ENCODE data around the gene TBRG1.
"Not testable (repeated sequence)": the region's sequence is repeated elsewhere in the genome, so short reads cannot be mapped to it uniquely, and the experiment has no call there.

TBRG1 gene, protein sequence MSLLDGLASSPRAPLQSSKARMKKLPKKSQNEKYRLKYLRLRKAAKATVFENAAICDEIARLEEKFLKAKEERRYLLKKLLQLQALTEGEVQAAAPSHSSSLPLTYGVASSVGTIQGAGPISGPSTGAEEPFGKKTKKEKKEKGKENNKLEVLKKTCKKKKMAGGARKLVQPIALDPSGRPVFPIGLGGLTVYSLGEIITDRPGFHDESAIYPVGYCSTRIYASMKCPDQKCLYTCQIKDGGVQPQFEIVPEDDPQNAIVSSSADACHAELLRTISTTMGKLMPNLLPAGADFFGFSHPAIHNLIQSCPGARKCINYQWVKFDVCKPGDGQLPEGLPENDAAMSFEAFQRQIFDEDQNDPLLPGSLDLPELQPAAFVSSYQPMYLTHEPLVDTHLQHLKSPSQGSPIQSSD

DNA sequence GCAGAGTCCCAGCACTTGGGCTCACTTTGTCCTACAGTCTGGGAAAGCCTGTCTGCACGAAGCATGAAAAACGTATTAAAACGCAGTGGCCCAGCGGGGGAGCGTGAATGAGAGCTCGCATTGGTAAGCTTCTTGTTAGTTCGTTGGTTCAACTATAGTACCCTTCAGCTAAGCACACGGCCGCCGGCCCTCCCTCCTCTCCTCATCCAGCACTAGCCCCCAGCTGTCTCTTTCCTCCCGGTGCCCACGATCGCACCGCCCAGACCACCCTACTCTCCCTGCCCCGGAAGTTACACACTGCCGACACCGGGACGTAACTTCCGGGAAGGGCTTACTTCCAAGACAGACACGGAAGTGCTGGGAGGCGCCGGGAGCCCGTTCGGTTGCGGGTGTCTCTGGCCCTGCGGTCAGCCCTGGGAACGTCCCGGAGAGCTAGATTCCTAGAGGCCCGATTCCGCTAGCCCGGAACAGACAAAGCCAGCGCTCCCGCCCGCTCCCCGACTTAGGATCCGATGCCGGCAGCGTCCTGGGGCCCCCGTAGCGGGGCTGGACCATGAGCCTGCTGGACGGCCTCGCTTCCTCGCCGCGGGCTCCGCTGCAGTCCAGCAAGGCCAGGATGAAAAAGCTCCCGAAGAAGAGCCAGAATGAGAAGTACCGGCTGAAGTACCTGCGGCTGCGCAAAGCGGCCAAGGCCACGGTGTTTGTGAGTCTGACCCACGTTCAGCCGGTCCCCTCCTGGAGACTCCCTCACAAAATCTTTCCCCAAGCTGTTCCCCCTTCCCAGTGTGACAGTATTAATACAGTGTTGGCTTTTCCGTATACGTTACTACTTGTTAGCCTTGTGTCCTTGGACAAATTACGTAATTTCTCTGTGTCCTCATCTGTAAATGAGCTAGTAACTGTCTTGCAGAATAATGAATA, at the start of gene TBRG1:
TBRG1 (plus strand) TSS at position 334 of the 921 bp plus-strand sequence; CDS start at position 554, 220 bp downstream.
- peak; percentile 74 for DNase-seq

DNA sequence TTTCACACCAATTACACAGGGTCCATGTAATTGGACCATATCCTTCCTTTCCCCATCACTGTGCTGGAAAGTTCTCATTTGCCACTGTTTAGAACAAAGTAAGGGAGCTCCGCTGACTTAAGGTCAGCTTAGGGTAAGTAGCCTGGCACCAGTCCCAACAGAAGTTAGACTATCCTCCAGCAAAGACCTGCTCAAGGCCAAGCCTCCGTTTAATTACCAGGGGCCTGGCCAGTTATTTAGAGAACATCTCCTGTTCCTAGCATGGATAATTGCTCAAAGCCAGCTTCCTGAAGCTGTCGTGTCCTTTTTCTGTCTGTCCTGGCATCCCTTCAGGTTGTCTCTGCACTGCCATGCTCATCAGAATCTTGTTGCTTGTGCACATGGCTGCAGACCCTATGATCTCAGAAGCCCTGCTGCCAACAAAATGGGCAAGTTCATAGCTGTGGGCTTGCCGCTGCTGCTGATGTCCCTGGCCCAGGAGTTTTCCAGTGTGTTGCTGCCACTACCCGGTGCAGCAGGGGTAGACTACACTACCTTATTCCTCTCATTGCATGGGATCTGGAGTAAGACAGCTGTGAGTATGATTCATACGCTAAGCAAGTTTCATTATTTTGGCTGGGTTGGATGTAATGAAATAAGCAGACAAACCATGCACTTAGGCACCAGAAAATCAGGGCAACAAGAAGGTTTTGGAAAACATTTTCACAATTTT, 44.8 kb upstream of the TBRG1 start:
- no peak for DNase-seq

DNA sequence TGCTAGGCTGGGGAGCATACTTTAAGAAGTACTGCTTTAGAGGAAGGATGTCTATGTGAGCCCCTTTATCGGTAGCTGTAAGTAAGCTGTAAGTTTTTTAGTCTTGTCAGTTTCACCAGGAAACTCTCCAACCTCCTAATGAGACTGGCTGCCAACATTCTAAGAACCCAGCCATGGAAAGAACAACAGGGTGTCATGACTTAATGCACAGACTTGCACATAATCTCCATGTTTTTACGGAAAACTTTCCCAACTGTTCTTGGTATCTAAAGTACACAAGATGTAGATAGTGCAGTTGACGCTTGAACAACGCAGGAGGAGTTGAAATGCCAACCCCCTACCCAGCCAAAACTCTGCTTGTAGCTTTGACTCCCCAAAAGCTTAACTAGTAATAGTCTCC, 43.9 kb upstream of the TBRG1 start:
- DNase-seq = no peak

DNA sequence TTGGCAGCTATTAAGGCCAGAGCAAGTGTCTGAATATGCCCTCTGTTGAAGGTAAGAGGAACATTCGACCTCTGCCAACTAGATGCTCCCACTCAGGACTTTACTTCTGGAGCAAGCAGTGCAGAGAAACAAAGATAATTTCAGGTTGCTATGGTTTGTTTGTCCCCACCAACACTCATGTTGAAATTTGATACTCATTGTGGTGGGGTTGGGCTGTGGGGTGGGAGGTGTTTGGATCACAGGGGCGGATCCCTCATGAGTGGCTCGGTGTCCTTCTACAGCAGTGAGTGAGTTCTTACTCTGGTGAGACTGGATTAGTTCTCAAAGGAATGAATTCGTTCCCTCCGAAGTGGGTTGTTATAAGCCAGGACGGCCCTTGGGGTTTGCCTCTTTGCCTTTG, 40.8 kb upstream of the TBRG1 start:
- no peak for DNase-seq

DNA sequence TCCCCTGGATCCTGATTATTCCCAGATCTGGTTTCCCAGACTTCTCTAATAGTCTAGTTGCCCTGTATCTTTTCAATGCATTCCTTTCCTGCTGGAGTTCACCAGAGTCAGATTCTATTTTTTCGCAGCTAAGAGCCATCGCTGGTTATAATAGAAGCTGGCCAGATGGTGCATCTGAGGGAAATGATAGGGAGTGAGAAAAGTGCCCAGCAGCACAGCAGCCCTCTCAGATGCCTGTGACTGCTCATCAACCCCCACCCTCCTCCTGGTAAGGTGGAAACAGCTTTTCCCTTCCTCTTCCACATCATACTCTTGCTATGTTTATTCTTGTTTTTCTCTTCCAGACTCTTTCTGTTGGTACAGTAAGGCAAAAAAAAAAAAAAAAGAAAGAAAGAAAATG, 40.1 kb upstream of the TBRG1 start:
- DNase-seq = no peak

DNA sequence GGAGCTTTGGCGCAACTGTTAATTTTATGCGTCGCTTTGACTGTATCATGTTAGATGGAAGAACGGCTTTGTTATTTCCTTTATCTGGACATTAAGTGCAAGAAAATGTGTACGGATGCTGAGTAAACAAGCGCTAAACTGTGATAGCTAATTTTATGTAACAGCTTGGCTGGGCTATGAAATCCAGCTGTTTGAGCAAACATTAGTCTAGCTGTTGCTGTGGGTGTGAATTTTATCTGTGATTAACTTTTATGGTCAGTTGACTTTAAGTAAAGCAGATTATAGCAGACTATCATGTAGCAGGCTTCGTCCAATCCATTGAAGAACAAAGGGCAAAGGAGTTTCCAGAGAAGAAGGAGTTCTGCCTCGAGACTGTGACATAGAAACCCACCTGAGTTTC, 38.9 kb upstream of the TBRG1 start:
- DNase-seq = no peak

DNA sequence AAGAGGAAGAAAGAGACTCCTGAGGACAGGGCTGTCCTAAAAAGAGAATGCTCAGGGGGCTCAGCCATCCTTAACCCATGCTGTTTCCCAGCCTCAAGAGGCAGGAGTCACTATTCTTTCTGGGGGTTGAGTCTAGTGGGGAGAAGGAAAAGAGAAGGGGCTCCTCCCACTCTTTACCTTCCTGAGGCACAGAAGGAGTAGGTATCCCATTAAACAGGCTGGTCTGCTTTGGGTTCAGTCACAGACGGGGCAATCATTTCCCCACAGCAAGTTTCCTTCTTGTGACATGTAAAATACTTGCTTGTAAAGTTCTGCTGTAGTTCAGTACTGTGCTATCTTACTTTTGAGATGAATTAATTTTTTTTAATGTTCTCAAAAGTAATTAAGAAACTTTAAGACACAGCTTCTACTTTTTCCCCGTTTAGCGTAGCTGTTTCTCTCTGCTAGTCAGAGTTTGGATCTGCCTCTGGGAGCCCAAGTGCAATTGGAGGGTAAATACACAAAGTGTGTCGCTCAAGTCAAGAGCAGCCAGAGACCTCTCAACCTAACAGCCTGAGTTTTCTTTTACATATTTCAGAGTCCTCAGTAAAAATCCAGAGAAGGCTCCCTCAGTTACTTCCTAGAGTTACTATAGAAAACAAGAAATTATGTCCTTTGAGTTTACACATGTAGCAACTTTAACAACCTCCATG, 37.8 kb upstream of the TBRG1 start:
- DNase-seq = no peak

DNA sequence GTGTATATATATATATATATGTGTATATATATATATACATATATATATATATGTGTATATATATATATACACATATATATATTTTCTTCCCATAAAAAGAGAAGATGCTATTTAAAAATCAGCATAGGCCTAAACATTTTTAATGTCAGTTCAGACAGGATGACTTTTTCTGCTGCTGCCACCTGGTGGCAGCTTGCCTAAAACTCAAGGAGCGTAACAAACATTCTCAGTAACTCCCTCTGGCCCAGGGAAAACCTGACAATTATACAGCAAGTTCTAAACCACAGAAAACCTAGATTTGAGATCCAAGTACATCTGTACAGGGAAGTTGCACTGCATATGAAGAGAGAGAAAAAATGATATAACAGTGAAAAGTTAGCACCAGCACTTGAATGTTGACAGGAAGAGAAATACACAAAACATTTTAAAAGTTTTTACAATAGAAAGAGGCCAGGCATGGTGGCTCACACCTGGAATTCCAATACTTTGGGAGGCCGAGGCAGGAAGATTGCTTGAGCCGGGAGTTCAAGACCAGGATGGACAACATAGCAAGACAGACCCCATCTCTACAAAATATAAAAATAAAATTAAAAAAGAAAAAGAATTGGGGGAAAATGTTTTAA, 36.3 kb upstream of the TBRG1 start:
- peak; percentile 31 for DNase-seq

DNA sequence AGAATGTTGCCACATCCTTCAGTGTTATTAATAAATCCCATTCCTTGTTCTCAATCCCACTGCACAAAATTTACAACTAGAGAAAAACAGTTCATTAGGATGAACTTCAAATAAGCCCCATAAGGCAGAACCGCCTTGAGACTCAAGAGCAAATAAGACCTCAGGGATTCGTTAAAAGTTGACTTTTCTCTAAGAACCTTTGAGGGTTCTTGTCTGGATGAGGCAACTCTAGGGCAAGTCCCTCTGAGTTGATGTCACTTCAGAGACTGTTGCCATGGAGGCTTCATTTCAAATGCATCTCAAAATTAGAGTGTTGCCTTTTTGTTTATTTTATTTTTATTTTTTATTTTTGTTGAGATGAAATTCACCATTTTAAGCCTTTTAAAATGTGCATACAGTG, 31.2 kb upstream of the TBRG1 start:
- DNase-seq = no peak

DNA sequence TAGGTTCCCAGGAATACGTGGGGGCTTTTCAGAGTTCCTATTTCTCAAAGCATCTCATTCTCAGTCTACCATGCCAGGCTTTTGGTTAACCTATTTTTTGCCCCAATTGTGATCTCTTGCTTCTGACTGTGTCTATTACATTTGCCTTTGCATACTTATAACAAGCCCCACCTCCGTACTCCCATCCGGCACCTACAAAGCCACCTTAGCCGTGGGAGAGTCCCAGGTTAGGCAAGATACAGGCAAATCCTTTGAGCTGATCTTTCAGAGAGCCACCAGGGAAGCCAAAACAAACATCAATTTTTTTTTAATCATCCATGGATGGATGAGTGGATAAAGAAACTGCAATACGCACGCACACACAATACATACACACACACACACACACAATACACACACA, 30.0 kb upstream of the TBRG1 start:
- no peak for DNase-seq

DNA sequence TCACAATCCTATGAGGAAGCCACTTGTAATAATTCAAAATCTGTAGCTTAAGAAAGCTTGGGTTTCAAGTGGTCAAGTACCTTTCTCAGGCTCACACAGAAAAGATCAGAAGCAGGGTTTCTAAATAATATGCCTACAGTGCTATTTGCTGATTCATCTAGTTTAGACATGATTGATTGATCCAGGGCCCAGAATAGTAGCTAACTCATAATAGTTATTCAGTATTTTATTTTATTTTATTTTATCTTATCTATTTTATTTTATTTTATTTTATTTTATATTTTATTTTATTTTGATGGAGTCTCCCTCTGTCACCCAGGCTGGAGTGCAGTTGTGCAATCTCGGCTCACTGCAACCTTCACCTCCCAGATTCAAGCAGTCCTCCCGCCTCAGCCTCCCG, 27.4 kb upstream of the TBRG1 start:
- DNase-seq = no peak

DNA sequence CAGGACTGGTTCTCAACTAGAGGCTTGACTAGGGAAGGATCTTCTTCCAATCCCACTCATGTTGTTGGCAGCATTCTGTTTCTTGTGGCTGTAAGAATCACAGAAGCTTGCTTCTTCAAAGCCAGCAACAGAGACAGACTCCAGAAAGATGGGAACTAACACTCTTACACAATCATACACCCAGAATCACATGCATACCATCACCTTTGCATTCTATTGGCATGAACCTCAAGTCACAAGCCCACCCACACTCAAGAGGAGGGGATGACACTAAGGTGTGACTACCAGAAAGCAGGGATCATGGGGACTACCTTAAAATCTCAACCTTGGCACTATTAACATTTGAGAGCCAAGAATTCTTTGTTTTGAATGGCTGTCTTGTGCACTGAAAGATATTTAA, 25.0 kb upstream of the TBRG1 start:
- DNase-seq = no peak

DNA sequence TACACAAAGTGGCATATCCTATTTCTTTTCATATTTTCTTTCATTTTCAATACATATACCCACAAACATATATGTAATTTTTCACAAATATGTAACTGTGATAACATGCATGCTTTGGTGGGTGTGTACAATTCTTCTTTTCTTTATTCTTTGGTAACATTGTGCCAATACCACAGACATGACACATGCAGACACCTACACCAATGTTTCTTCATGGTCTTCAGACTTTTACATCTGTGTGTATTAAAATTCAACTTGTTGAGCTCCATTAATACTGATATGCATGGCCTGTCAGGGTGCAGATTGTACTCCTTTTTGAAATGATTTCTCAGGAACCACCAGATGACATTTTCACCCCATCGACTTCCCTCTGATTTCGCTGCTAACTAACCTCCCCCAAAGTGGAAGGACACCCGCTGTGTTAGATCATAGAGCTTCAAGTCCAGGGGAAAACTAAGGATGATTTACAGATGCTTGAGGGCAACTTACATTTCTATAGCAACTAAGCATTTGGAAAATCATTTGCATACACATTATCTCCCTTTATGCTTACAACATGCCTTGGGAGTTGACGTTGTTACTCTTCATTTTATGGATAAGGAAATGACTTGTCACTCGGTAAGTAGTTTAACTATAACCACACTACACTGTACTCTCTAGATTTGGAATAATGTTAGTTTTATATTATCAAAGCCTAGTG, 21.9 kb upstream of the TBRG1 start:
- DNase-seq = no peak

DNA sequence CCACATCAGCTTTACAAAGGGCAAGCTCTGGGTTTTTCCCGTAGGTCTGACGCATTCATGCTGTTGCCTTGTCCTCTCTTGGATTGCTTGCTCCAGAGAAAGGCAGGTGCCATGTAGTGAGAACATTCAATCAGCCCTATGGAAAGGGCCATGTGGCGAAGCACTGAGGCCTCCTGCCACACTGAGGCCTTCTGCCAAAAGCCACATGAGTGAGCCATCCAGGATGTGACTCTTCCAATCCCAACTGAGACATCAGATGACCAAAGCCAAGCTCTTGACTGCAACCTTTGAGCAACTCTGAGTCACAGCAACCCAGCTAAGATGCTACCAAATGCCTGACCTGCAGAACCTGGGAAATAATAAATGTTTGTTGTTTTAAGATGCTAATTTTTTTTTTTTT, 20.5 kb upstream of the TBRG1 start:
- no peak for DNase-seq

DNA sequence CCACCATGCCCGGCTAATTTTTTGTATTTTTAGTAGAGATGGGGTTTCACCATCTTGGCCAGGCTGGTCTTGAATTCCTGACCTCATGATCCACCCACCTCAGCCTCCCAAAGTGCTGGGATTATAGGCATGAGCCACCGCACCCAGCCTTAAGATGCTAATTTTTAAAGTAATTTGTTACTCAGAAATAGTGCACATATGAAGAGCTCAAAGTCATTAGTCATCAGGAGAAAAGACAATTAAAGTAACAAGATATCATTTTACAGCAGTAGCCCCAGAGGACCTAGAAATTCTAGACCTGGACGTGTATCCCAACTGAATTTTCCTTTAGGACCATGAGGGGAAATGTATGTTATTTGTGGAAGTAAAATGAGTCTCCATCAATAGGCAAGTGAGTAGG, 19.9 kb upstream of the TBRG1 start:
- not testable (repeated sequence) for DNase-seq

DNA sequence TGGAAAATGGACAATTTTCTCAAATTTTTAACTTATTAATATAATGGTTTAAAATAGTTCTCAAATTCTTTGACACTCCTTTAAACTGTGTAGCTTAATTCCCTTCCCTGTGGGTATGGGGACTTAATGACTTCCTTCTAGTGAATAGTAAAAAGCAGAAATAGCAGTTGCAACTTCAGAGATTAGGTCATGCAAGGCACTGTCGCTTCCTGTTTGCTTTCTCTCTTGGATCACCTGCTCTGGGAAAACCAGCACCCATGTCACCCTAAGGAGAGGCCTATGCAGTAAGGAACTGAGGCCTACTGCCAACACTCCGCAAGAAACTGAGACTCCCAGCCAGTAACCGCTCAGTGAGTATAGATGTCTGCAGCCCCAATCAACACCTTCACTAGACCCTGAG, 16.9 kb upstream of the TBRG1 start:
- no peak for DNase-seq

DNA sequence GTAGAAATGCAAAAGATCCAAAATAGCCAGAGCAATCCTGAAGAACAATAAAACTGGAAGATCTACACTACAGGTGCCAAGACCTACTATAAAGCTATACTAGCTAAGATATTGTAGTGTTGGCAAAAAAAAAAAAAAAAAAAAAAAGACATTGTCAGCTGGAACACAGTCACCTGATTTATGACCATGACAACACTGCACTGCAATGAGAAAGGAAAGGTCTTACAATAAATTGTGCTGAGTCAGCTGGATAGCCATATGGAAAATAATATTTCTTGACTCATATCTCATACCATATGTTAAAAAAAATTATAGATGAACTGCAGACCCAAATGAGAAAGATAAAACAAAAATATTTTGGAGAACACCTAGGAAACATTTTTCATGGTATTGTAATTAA, 14.5 kb upstream of the TBRG1 start:
- DNase-seq = no peak

DNA sequence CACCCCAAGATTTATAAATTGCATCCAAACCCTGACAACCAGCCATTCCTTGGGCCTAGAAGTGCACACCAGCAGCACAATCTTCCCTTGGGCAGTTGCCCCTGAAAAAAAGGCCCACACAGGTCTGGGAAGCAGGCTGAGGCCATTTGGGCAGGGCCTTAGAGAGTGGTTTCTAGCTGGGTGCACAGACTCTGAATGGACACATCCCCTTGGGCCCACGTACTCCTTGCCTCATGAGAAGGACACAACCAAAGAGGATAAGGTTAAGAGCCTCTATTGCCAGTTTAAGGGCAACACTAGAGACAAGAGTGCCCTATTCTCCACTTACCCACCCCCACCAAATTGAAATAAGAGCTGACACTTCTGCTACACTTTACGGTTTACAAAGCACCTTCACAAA, 12.4 kb upstream of the TBRG1 start:
- no peak for DNase-seq

DNA sequence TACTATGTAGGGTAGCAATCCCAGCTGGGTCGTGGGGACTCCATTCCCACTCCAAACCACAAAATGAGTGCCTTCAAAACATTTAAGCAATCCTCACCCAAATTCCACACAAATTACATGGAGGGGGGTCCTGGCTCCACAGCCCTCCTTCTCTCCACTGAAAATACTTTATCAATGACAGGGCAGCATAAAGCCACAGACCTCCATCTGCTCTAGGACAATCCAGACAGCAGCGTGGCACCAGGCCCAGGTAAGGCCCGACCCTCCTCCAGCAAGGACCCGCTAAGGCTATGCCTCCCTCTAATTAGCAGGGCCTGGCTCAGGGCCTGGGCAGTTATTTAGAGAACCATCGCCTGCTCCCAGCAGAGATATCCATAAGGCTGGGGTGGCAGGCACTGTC, 11.6 kb upstream of the TBRG1 start, which contains the start of gene PANX3:
PANX3 (plus strand) TSS at position 365 of the 400 bp plus-strand sequence. CDS start 129 bp downstream, outside the sequence.
- no peak for DNase-seq

DNA sequence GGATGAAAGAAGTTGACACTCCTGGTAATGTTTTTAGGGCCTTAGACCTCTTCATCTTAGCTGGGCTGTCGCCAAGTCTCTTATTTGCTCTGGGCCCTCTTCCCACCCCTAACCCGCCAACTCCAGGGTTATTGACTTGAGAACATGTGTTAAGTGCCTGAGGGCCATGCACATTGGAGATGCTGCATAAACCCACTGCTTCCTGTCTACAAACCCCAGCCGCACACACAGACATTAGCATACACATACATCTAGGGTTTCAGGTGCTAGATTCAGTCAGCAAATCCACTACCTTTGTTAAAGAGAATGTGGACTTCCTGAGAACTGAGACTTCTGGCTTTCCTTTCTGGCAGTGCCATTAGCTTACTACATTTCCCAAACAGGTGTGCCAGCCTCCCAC, 10.6 kb upstream of the TBRG1 start:
- no peak for DNase-seq

DNA sequence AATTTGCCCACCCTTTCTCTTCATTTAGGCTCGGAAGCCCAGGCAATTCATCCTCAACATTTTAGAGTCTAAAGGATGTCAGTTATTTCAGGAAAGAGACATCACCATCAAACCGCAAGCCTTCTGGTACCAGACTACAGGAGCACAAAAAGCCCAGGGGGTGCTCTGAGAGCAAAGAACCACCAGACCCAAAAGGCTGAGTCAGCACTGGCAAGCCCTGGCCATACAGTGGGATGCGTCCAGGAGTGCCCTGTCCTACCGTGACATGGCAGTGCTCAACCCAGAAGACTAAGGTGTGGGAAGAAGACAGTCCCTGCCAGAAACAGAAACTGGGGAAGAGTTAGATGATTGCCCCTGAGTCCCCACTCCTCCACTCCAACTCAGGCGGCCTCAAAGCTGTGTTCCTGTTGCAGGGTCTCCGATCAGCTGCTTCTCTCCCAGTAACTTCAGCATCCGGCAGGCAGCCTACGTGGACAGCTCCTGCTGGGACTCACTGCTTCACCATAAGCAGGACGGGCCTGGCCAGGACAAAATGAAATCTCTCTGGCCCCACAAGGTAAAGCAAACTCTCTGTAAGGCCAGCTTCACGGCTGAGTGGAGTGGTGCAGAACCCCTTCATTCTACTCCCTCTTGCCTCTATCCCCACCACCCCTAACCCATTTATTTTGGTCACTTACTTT, 10.0 kb upstream of the TBRG1 start:
- no peak for DNase-seq

All from activated CD4-positive, alpha-beta T cell treated with anti-CD3 and anti-CD28 coated beads, Interleukin-2, amount 50 U/mL, for 1 hour (primary cell).